Astrocyte of the cerebellum (primary cell): ENCODE data around the gene PCID2.

Experiments used
- DNase-seq: peaks from one replicate; pipeline ENCODE4 v3.0.0-alpha.2; 2011; ENCODE audit warnings: low read depth
- H3K4me3 ChIP-seq: 2 replicates; pipeline ENCODE4 v1.5.1; 2011; ENCODE audit warnings: mild to moderate bottlenecking, low read depth, low read length, moderate library complexity
- CTCF ChIP-seq: IDR thresholded peaks from 2 replicates; pipeline ENCODE4 v1.5.1; 2012; ENCODE audit warnings: low read length, low read depth, moderate library complexity, mild to moderate bottlenecking; ENCODE audit errors: missing control alignments
- in situ Hi-C: cut with HindIII; loops from 2 replicates; pipeline ENCODE4 v1.10.0; 2017; ENCODE audit warnings: low sequenced_read_pairs

Gene PCID2

DNA sequence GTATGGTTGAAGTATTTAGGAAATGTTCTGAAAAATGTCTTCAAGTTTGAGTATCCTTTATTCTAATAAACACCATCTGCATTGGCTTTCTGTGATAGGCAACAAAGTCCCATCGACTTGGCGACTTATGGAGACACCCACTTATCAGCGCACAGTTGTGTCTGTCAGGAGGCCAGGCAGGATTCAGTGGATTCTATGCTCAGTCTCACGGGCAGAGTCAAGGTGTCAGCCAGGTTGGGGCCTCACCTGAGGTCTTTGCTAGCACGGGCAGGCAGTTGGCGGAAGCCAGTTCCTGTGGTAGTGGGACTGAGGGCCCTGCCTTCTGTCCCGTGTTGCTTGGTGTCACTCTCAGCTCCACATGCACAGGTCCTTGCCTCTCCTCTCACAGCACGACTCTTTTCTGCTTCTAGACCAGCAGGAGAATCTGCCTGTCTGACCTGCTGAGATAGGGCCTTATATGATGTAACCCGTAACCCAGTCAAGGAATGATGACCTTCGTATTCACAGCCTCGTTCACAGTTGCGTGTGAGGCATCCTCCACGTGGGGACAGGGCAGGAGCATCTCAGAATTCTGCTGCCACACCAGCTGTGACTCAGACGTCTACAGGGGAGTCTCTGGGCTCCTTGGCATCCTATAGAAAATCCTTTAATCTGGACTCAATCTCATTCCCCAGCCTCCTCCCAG, 10.9 kb upstream of the PCID2 start:
- H3K4me3 ChIP-seq = no peak overlapping the region
- in situ Hi-C loops = no loop called here
- no peak for DNase-seq
- no peak for TF ChIP-seq CTCF

- no peak overlapping the region for H3K4me3 ChIP-seq
- TF ChIP-seq CTCF = no peak
- DNase-seq = no peak
- in situ Hi-C loops = no loop called here
Measured at GRCh38 chr13:113218586-113218985, 10.1 kb upstream of the PCID2 start.

DNA sequence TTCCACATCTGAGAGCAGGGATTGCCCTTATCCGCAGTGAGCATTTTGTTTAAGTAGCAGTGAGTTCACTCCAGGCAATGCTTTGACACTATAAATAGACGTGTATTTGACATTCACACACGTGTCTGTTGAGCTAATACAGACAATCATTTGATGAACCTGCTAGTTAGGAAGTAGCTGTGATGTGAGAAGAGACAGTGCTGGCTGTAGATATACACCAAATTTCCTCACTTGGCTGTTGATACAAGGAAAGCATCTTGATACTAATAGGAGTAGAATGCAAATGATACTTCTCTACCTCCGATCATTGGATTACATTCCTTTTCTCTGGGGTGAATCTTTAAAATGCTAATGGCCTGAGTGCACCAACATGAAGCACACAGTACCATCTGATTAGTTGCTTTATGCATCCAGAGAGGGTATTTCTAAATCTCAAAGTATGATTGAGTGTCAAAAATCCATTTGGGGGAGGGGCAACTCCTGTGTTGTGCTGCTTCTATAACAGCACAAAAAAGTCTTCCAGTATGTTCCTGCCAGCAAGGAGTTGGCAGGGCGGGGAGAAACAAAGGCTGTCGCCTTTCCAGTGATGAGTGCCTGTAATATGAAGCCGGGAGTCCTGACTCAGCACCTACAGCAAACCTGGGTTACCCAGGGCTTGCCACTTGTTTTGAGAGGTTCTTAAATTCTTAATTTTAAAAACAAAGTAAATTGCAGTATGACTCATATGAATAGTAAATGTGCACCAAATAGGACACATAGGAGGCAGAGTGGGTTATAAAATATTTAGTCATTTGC, 8.0 kb upstream of the PCID2 start:
- DNase-seq = no peak
- in situ Hi-C loops = no loop called here
- H3K4me3 ChIP-seq = no peak overlapping the region
- TF ChIP-seq CTCF = no peak

GRCh38 chr13:113211774-113212173, 3.3 kb upstream of the PCID2 start:
- no peak for TF ChIP-seq CTCF

GRCh38 chr13:113210833-113211232, 2.4 kb upstream of the PCID2 start:
- in situ Hi-C loops = no loop called here
- peak overlapping the region; percentile 92 for H3K4me3 ChIP-seq
- no peak for TF ChIP-seq CTCF

More at GRCh38 chr13:113211774-113212173, 3.3 kb upstream of the PCID2 start:
- no peak for DNase-seq
- in situ Hi-C loops = no loop called here
- no peak overlapping the region for H3K4me3 ChIP-seq

GRCh38 chr13:113209759-113210421, 1.4 kb upstream of the PCID2 start:
- no peak for DNase-seq
- in situ Hi-C loops = no loop called here
- no peak for TF ChIP-seq CTCF
- H3K4me3 ChIP-seq = peak overlapping the region; percentile 92

More at GRCh38 chr13:113210833-113211232, 2.4 kb upstream of the PCID2 start:
- DNase-seq = no peak
